Epithelial cell of esophagus (primary cell): ENCODE measurements around the gene ENG.
"Not testable (repeated sequence)": the region's sequence is repeated elsewhere in the genome, so short reads cannot be mapped to it uniquely, and the experiment has no call there.

ENCODE experiments used
- DNase-seq: peaks from one replicate; pipeline ENCODE4 v3.0.0; 2010; ENCODE audit warnings: low read depth
- H3K4me3 ChIP-seq: 2 replicates; pipeline ENCODE4 v1.5.1; 2011; ENCODE audit warnings: mild to moderate bottlenecking, low read length, control low read depth
- CTCF ChIP-seq: IDR thresholded peaks from 2 replicates; pipeline ENCODE4 v1.5.1; 2011; ENCODE audit warnings: low read depth, mild to moderate bottlenecking, low read length, control low read depth, inconsistent platforms; ENCODE audit not compliant: insufficient read depth; ENCODE audit errors: missing control alignments

The ENG gene

GRCh38 chr9:127886401-127886972 is 32.0 kb upstream of the ENG start:
- no peak for DNase-seq
- H3K4me3 ChIP-seq, result no peak overlapping the region
- no peak for TF ChIP-seq CTCF

DNA sequence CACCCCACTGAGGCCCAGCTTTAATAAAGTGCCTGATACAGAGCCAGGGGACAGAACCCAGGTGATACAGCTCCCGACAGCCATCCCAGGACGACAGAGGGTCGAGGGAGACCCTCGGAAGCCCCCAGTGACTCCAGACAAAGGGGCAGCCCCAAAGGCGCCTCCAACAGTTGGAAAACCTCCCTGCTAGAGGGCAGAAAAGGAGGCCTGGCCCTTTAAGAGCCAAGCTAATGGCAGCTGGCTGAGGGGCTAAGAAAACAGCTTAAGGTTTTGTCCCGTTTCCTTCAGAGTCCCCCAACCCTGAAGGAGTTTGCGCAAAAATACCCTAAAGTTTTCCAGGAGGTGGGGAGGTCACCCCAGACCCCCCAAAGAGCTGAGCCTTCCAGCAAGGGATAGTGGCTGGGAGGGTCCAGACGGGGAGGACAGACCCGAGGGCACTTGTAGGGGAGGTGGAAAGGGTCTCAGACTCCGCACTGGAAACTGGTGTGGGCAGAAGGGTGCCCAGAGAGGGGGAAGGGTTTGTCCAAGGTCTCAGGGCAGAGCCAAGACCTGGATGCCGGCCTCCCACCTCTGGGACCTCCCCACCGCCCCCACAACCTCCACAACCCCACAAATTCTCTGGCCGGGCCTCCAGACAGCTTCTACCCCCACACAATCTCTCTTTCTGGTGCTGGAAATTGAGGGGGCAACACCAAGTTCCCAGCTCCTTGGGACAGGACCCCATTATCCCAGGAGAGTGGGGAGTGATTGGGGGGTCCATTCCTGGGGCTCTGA is 31.2 kb upstream of the ENG start:
- DNase-seq, result no peak
- TF ChIP-seq CTCF, result no peak
- no peak overlapping the region for H3K4me3 ChIP-seq

- no peak overlapping the region for H3K4me3 ChIP-seq
- DNase-seq, result no peak
- TF ChIP-seq CTCF, result no peak
Measured at GRCh38 chr9:127884976-127885490, 30.6 kb upstream of the ENG start.

DNA sequence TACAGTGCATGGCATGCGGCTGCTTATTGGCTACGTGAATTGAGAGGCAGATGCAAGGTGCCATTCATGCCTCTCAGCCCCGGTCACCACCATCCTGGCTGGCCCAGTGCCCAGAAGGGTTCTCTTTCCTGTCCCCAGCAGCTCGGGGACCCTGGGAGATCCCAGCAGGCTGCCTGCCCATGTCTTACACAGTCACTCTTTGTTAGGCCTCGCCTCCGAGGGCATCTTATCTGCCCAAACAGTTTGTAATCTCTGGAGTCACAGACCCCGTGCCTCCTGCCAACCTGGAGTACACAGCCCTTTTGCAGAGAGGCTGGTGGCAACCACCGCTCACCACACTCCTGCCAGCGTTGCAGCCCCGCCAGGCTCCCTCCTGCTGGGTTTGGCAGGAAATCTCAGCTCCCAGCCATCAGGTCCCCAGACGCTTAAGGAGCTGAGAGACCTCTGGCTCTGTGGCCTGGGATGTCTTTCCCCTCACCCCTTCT is 30.0 kb upstream of the ENG start:
- no peak overlapping the region for H3K4me3 ChIP-seq
- no peak for DNase-seq
- TF ChIP-seq CTCF, result no peak

GRCh38 chr9:127883959-127884358 is 29.5 kb upstream of the ENG start:
- no peak overlapping the region for H3K4me3 ChIP-seq
- DNase-seq, result no peak
- TF ChIP-seq CTCF, result no peak

- H3K4me3 ChIP-seq, DNase-seq: not testable (repeated sequence)
Measured at GRCh38 chr9:127881715-127882114, 27.3 kb upstream of the ENG start.

- H3K4me3 ChIP-seq, result no peak overlapping the region
- DNase-seq, result no peak
- no peak for TF ChIP-seq CTCF
Measured at GRCh38 chr9:127880143-127880542, 25.7 kb upstream of the ENG start.
